Pancreas (tissue), 10 donors: ENCODE data around the gene FADS3. TPM values are rescaled to one million over a fixed set of nuclear protein-coding genes. Genes with fewer than 3 reads are reported as not detected.
A peak's percentile ranks its signal among the peaks of the same experiment; 100 is the strongest.

ENCODE experiments used
- ATAC-seq, 4 donors: fragments of 200-7000 bp; cut with Tn5 transposase; one replicate each; pipeline versions ENCODE4 v1.8.0 to v1.9.1; 2020; ENCODE audit warnings: mild to moderate bottlenecking in 4 of 4, moderate library complexity in 4 of 4
- DNase-seq, 6 donors: peaks; one replicate each; pipeline ENCODE4 v3.0.0-alpha.2; 2020
- FAIRE-seq: peaks from 2 replicates; lab custom pipeline; 2012; peaks lifted over from hg19 to GRCh38; lab: Jason Lieb, UNC
- H3K27ac ChIP-seq, 4 donors: fragments of 200-600 bp; sonication (generic); 1 replicate in 3 of 4; 2 replicates in 1 of 4; pipeline versions ENCODE4 v1.5.0 to v1.8.0; 2020
- H3K27me3 ChIP-seq, 4 donors: fragments of 200-600 bp; one replicate each; pipeline ENCODE4 v1.8.0; 2021
- H3K36me3 ChIP-seq, 3 donors: fragments of 200-600 bp; sonication (generic) in 1 of 3; one replicate each; pipeline versions ENCODE4 v1.5.0 to v1.8.0; 2020 to 2021
- H3K4me1 ChIP-seq, 3 donors: fragments of 200-600 bp; one replicate each; pipeline ENCODE4 v1.8.0; 2021
- H3K4me3 ChIP-seq, 4 donors: fragments of 200-600 bp; sonication (generic) in 2 of 4; one replicate each; pipeline versions ENCODE4 v1.5.0 to v1.8.0; 2020 to 2021
- H3K9me3 ChIP-seq, 4 donors: fragments of 200-600 bp; one replicate each; pipeline ENCODE4 v1.8.0; 2021
- CTCF ChIP-seq, 4 donors: fragments of 200-600 bp; sonication (generic) in 3 of 4; IDR thresholded peaks; one replicate each; pipeline versions ENCODE4 v1.5.0 to v1.8.0; 2021; ENCODE audit warnings: antibody characterized with exemption in 4 of 4
- WGBS, 2 donors: extraction: QIAGEN DNeasy Blood & Tissue Kit; methylation state at CpG; one replicate each; pipeline ENCODE4 v1.1.7; 2013; 5-methylcytosine and 5-hydroxymethylcytosine counted together
- intact Hi-C, 3 donors: fragments of 100-400 bp; cut with DNase I; formaldehyde crosslinking; loops; one replicate each; pipeline versions ENCODE4 v1.11.1 to v1.14.2; 2022
- polyA plus RNA-seq, 2 donors: library from polyadenylated mRNA; stranded (reverse); fragments of 200-250 nt; gene quantifications; one replicate each; pipeline ENCODE4 v1.2.3, GENCODE V29; 2013
- total RNA-seq, 6 donors: library from RNA; stranded (reverse); fragmentation: NEBNext Ultra II Directional in 4 of 6; extraction: Animal tissue kit (Norgen Biotek cat#: 25700) in 4 of 6; gene quantifications; one replicate each; pipeline versions ENCODE4 v1.2.1 to v1.2.4, GENCODE V29; 2021 to 2023
- donor health status: healthy with polysubstance abuse.
- donor health status: DM: no; HTN: no; CAD: no; lungs with moderate emphysema.
- donor health status: DM: no; HTN: no; CAD: no.
- donor health status: control.
- donor health status: control.
- donor health status: Bipolar disorder and iron deficiency.
- donor health status: DM: yes; HTN: yes; CAD: no.
- donor health status: DM: no; HTN: no; CAD: no.
- donor health status: DM: no; HTN: no; CAD: no.
- donor health status: DM: yes; HTN: yes; CAD: no.

The FADS3 gene
- total and polyA plus RNA-seq, 8 donors: 11.2 to 42.7 (median 19.9) TPM

GRCh38 chr11:61863548-61864081 lies 27.7 kb downstream of the FADS3 start:
- ATAC-seq: no peak
- 93 to 95% methylated on average over 13 of the region's 13 CpGs for WGBS, 2 donors
- Histone ChIP-seq H3K27me3 (no peaks in the 10 kb centered on the region), H3K27ac (no peak overlapping the region), H3K4me3 (no peak overlapping the region), H3K4me1 (no peaks in the 10 kb centered on the region), H3K9me3 (no peaks in the 10 kb centered on the region), H3K36me3 (no peaks in the 10 kb centered on the region)
- intact Hi-C loops: no loop called here
- no peak for TF ChIP-seq CTCF (IDR thresholded peaks at IDR 0.05)
- DNase-seq: peak in 1 of 6 donors; percentile 59
- no peak for FAIRE-seq

GRCh38 chr11:61862714-61863547 lies 28.4 kb downstream of the FADS3 start:
- H3K9me3 ChIP-seq: no peaks in the 10 kb centered on the region
- WGBS, 2 donors: 90 to 92% methylated on average over 18 of the region's 18 CpGs
- intact Hi-C loops: no loop called here
- no peak overlapping the region for H3K27ac ChIP-seq
- H3K27me3 ChIP-seq: no peaks in the 10 kb centered on the region
- no peak overlapping the region for H3K4me3 ChIP-seq
- no peak for DNase-seq
- ATAC-seq: no peak
- no peaks in the 10 kb centered on the region for H3K4me1 ChIP-seq
- no peak for TF ChIP-seq CTCF (IDR thresholded peaks at IDR 0.05)
- H3K36me3 ChIP-seq: no peaks in the 10 kb centered on the region
- FAIRE-seq: no peak

- no peaks in the 10 kb centered on the region for H3K4me1 ChIP-seq
- no peaks in the 10 kb centered on the region for H3K9me3 ChIP-seq
- no peak for ATAC-seq
- H3K27ac ChIP-seq: no peak overlapping the region
- no peak overlapping the region for H3K4me3 ChIP-seq
- no peaks in the 10 kb centered on the region for H3K27me3 ChIP-seq
- intact Hi-C loops: no loop called here
- FAIRE-seq: no peak
- 63 to 71% methylated on average over 9 of the region's 9 CpGs for WGBS, 2 donors
- no peak for DNase-seq
- TF ChIP-seq CTCF (IDR thresholded peaks at IDR 0.05): no peak
- H3K36me3 ChIP-seq: no peaks in the 10 kb centered on the region
Measured at GRCh38 chr11:61861634-61862033, 29.7 kb downstream of the FADS3 start.

GRCh38 chr11:61860054-61860903 lies 31.1 kb downstream of the FADS3 start:
- H3K27me3 ChIP-seq: no peaks in the 10 kb centered on the region
- H3K9me3 ChIP-seq: no peaks in the 10 kb centered on the region
- TF ChIP-seq CTCF (IDR thresholded peaks at IDR 0.05): no peak
- 52 to 54% methylated on average over 16 of the region's 16 CpGs for WGBS, 2 donors
- FAIRE-seq: no peak
- intact Hi-C loops: no loop called here
- no peaks in the 10 kb centered on the region for H3K36me3 ChIP-seq
- H3K4me3 ChIP-seq: no peak overlapping the region
- ATAC-seq: peak; percentile 86 to 97 (median 90)
- peak; percentile 76 to 90 (median 84) for DNase-seq
- H3K4me1 ChIP-seq: no peaks in the 10 kb centered on the region
- H3K27ac ChIP-seq: no peak overlapping the region
